ENCODE data around the gene KRT85. TPM values are rescaled to one million over a fixed set of nuclear protein-coding genes. Genes with fewer than 3 reads are reported as not detected.

KRT85 gene
- total and polyA plus RNA-seq, 2 donors (not counting 1 experiment from before 2014, with no cell fraction given), result not detected

DNA sequence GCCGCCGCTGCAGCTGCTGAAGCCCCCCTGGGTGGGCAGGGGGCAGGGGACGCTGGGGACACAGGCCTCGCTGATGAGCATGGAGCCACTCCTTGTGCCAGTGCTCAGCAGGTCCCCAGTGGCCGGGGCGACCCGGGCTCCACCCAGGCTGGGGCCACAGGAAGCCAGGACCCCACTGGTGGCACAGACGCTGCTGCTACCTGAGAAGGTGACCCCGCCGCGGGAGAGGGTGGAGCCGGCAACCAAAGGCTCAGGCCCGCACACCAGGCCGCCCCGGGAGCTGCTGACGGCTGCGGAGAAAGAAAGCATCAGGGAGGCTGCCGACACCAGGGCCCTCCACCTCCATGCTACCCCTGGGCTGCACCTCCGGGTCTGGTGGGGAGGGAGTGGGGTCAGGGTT, 10.8 kb upstream of the KRT85 start:
- H3K36me3 ChIP-seq (replicated peaks in 1 of 2; ENCODE audit: control extremely low read depth in 1 of 2, control insufficient read depth in 1 of 2, extremely low read depth in 1 of 2, insufficient read depth in 2 of 2, low read length in 1 of 2), result no peaks in the 10 kb centered on the region
- ATAC-seq (ENCODE audit: low read depth) (no peak), DNase-seq (no peak)
- H4K20me1 ChIP-seq (ENCODE audit: control insufficient read depth, insufficient read depth, low read length, poor library complexity, severe bottlenecking), result no peaks in the 10 kb centered on the region
- POLR2A ChIA-PET, result no interaction called here
- no peak overlapping the region for H3K4me2 ChIP-seq (replicated peaks; ENCODE audit: low read depth, low read length, poor library complexity, severe bottlenecking)
- peaks cover 35% of the 10 kb centered on the region for H3K27me3 Mint-ChIP-seq
- no peak overlapping the region for H3K4me3 Mint-ChIP-seq
- TF ChIP-seq EZH2 (IDR thresholded peaks at IDR 0.05; ENCODE audit: borderline replicate concordance, insufficient read depth, low read depth, low read length, poor library complexity, severe bottlenecking), result no peak
- TF ChIP-seq CTCF (IDR thresholded peaks at IDR 0.05), result no peak
- H3K9ac ChIP-seq (ENCODE audit: low read length), result no peak overlapping the region
- CTCF ChIA-PET, result no interaction called here
- H3K9me3 Mint-ChIP-seq (ENCODE audit: insufficient read depth), result no peaks in the 10 kb centered on the region
- H3K9me3 ChIP-seq (ENCODE audit: control extremely low read depth in 1 of 3, control insufficient read depth in 2 of 3, insufficient read depth in 1 of 3, low read length in 2 of 3), result no peaks in the 10 kb centered on the region
- H2AFZ ChIP-seq (ENCODE audit: insufficient read depth, low read depth, low read length, poor library complexity, severe bottlenecking), result no peak overlapping the region
- 87% methylated on average over 11 of the region's 19 CpGs for WGBS (ENCODE audit: insufficient coverage)
- H3K27me3 ChIP-seq (replicated peaks in 1 of 4; ENCODE audit: control extremely low read depth in 1 of 4, control insufficient read depth in 3 of 4, insufficient read depth in 4 of 4, low read length in 3 of 4), result peaks cover 0 to 7% (median 1%) of the 10 kb centered on the region in 4 experiments
- no peak overlapping the region for H3K27ac ChIP-seq (ENCODE audit: low read length in 2 of 2)
- no peaks in the 10 kb centered on the region for H3K79me2 ChIP-seq (ENCODE audit: control insufficient read depth, insufficient read depth, low read length)
- peaks cover 0 to 4% of the 10 kb centered on the region in 2 donors for H3K4me1 ChIP-seq (ENCODE audit: control insufficient read depth in 2 of 2, insufficient read depth in 2 of 2, low read length in 2 of 2)
- H3K4me3 ChIP-seq (ENCODE audit: control extremely low read depth in 1 of 5, extremely low read depth in 1 of 5, insufficient read depth in 1 of 5, low read depth in 2 of 5, low read length in 4 of 5), result no peak overlapping the region
- intact Hi-C loops (cut with micrococcal nuclease), result no loop called here
- H3K4me1 Mint-ChIP-seq, result peaks cover 5% of the 10 kb centered on the region
- H3K27ac Mint-ChIP-seq, result no peak overlapping the region

- H3K36me3 ChIP-seq (replicated peaks in 1 of 2; ENCODE audit: control extremely low read depth in 1 of 2, control insufficient read depth in 1 of 2, extremely low read depth in 1 of 2, insufficient read depth in 2 of 2, low read length in 1 of 2), result no peaks in the 10 kb centered on the region
- Mint-ChIP-seq H3K27ac (no peak overlapping the region), H3K4me1 (no peaks in the 10 kb centered on the region), H3K4me3 (no peak overlapping the region), H3K9me3 (ENCODE audit: insufficient read depth) (peaks cover 3% of the 10 kb centered on the region), H3K27me3 (peaks cover 36% of the 10 kb centered on the region)
- no peak overlapping the region for H3K27ac ChIP-seq (ENCODE audit: low read length in 2 of 2)
- TF ChIP-seq CTCF (IDR thresholded peaks at IDR 0.05), result no peak
- POLR2A ChIA-PET, result no interaction called here
- no peaks in the 10 kb centered on the region for H4K20me1 ChIP-seq (ENCODE audit: control insufficient read depth, insufficient read depth, low read length, poor library complexity, severe bottlenecking)
- no peak overlapping the region for H3K9ac ChIP-seq (ENCODE audit: low read length)
- no peak overlapping the region for H2AFZ ChIP-seq (ENCODE audit: insufficient read depth, low read depth, low read length, poor library complexity, severe bottlenecking)
- no peak for DNase-seq
- H3K9me3 ChIP-seq (ENCODE audit: control extremely low read depth in 1 of 3, control insufficient read depth in 2 of 3, insufficient read depth in 1 of 3, low read length in 2 of 3), result no peaks in the 10 kb centered on the region
- CTCF ChIA-PET, result no interaction called here
- no peak overlapping the region for H3K4me3 ChIP-seq (ENCODE audit: control extremely low read depth in 1 of 5, extremely low read depth in 1 of 5, insufficient read depth in 1 of 5, low read depth in 2 of 5, low read length in 4 of 5)
- H3K4me1 ChIP-seq (ENCODE audit: control insufficient read depth in 2 of 2, insufficient read depth in 2 of 2, low read length in 2 of 2), result no peaks in the 10 kb centered on the region
- no peaks in the 10 kb centered on the region for H3K79me2 ChIP-seq (ENCODE audit: control insufficient read depth, insufficient read depth, low read length)
- no peak overlapping the region for H3K4me2 ChIP-seq (replicated peaks; ENCODE audit: low read depth, low read length, poor library complexity, severe bottlenecking)
- no peak for ATAC-seq (ENCODE audit: low read depth)
- peaks cover 0 to 7% (median 1%) of the 10 kb centered on the region in 4 experiments for H3K27me3 ChIP-seq (replicated peaks in 1 of 4; ENCODE audit: control extremely low read depth in 1 of 4, control insufficient read depth in 3 of 4, insufficient read depth in 4 of 4, low read length in 3 of 4)
- intact Hi-C loops (cut with micrococcal nuclease), result no loop called here
- 80% methylated on average over 5 of the region's 8 CpGs for whole genome bisulfite sequencing (ENCODE audit: insufficient coverage)
Measured at GRCh38 chr12:52377266-52377665, 10.0 kb upstream of the KRT85 start.

Measured in B cell (primary cell).